Astrocyte of the cerebellum (primary cell): ENCODE results near the gene TMEM245.

Source experiments
- DNase-seq: peaks from one replicate; pipeline ENCODE4 v3.0.0-alpha.2; 2011; ENCODE audit warnings: low read depth
- H3K4me3 ChIP-seq: 2 replicates; pipeline ENCODE4 v1.5.1; 2011; ENCODE audit warnings: mild to moderate bottlenecking, low read depth, low read length, moderate library complexity
- CTCF ChIP-seq: IDR thresholded peaks from 2 replicates; pipeline ENCODE4 v1.5.1; 2012; ENCODE audit warnings: low read length, low read depth, moderate library complexity, mild to moderate bottlenecking; ENCODE audit errors: missing control alignments
- in situ Hi-C: cut with HindIII; loops from 2 replicates; pipeline ENCODE4 v1.10.0; 2017; ENCODE audit warnings: low sequenced_read_pairs

Gene TMEM245

GRCh38 chr9:109119439-109120203 lies at the start of gene TMEM245:
TMEM245 (minus strand) TSS chr9:109119947; CDS start chr9:109119913, 34 bp downstream.
- peak within 1 kb of the TSS; percentile 64 for H3K4me3 ChIP-seq
- in situ Hi-C loops = no loop called here
- peak; percentile 99 for DNase-seq
- no peak for TF ChIP-seq CTCF

- H3K4me3 ChIP-seq = no peak overlapping the region
- in situ Hi-C loops = loop anchor here (5.0 kb wide), 1 partner anchor 41 kb away; no protein-coding TSS in a partner anchor
- TF ChIP-seq CTCF = no peak
- no peak for DNase-seq
These were observed 48.4 kb upstream of the TMEM245 start for GRCh38 chr9:109168170-109168569.

GRCh38 chr9:109167716-109168115 lies 48.0 kb upstream of the TMEM245 start:
- in situ Hi-C loops = loop anchor here (5.0 kb wide), 1 partner anchor 40 kb away; no protein-coding TSS in a partner anchor
- DNase-seq = no peak
- H3K4me3 ChIP-seq = no peak overlapping the region
- no peak for TF ChIP-seq CTCF

- DNase-seq = no peak
- H3K4me3 ChIP-seq = peak within 1 kb of the TSS; percentile 30
- in situ Hi-C loops = loop anchor here (5.0 kb wide), 1 partner anchor 40 kb away; no protein-coding TSS in a partner anchor
These were observed 47.2 kb upstream of the TMEM245 start, which contains the start of gene FRRS1L for GRCh38 chr9:109166771-109167601. FRRS1L (minus strand) TSS chr9:109167249; CDS start chr9:109167138, 111 bp downstream.

GRCh38 chr9:109166171-109166770 lies 46.5 kb upstream of the TMEM245 start:
- in situ Hi-C loops = loop anchor here (5.0 kb wide), 1 partner anchor 39 kb away; no protein-coding TSS in a partner anchor
- no peak for TF ChIP-seq CTCF
- no peak for DNase-seq
- peak overlapping the region; percentile 30 for H3K4me3 ChIP-seq

More at GRCh38 chr9:109166771-109167601, 47.2 kb upstream of the TMEM245 start, which contains the start of gene FRRS1L:
- no peak for TF ChIP-seq CTCF

GRCh38 chr9:109164042-109164441 lies 44.3 kb upstream of the TMEM245 start:
- no peak overlapping the region for H3K4me3 ChIP-seq
- in situ Hi-C loops = no loop called here
- DNase-seq = no peak
- no peak for TF ChIP-seq CTCF
